DMS79 treated with DMSO at 0.1 percent for 48 hours (cell line): ENCODE data around the gene TMED10.
"Not testable (repeated sequence)": the region's sequence is repeated elsewhere in the genome, so short reads cannot be mapped to it uniquely, and the experiment has no call there.

ENCODE experiments used
- DNase-seq: peaks from one replicate; lab custom pipeline; 2025; lab: John Stamatoyannopoulos, UW

The TMED10 gene

GRCh38 chr14:75190023-75190422, 13.6 kb upstream of the TMED10 start:
- DNase-seq = no peak

GRCh38 chr14:75188520-75189268, 12.3 kb upstream of the TMED10 start:
- DNase-seq = no peak

DNA sequence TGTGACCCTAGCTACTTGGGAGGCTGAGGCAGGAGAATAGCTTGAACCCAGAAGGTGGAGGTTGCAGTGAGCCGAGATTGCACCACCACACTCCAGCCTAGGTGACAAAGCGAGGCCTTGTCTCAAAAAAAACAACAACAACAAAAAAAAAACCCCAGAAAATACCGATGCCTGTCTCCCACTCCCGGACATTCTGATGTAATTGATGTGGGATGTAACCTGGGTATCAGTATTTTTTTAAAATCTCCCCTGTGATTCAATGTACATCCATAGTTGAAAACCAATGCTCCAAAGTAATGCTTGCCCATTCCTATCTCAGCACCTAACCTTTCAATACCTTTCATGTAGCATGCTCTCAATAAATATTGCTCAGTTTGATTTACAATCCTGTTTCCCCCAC, 11.7 kb upstream of the TMED10 start:
- no peak for DNase-seq

GRCh38 chr14:75186953-75187352, 10.5 kb upstream of the TMED10 start:
- DNase-seq = no peak

GRCh38 chr14:75185251-75186040, 9.0 kb upstream of the TMED10 start:
- DNase-seq = no peak

GRCh38 chr14:75184492-75184891, 8.1 kb upstream of the TMED10 start:
- no peak for DNase-seq

DNA sequence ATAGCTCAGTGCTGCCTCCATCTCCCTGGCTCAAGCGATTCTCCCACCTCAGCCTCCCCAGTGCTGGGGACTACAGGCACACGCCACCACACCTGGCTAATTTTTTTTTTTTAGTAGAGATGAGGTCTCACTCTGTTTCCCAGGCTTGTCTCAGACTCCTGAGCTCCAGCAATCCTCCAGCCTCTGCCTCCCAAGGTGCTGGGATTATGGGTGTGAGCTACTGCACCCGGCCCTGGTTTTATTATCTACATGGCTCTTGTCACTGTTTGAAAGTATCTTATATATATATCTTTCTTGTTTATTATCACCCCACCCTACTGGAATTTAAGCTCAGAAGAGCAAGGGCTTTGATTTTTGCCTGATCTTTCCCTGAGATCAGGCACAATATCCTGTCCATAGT, 7.6 kb upstream of the TMED10 start:
- DNase-seq = no peak

GRCh38 chr14:75183225-75183624, 6.8 kb upstream of the TMED10 start:
- no peak for DNase-seq

DNA sequence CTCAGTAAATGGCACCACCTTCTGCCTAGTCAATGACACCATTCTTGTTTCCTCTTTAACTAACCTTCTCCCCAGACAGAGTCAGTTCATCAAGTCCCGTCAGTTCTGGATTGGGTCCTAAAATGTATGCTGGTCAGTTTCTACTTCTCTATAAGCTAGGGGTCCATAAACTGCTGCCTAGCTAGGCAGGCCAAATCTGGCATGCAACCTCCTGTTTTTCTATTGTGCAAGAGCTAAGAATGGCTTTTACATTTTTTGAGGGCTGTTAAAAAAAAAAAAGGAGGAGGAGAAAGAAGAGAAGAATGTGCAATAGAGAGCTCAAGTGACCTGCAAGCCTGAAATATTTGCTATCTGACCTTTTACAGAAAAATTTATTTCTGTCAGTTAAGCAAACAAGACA, 6.4 kb upstream of the TMED10 start:
- no peak for DNase-seq

- DNase-seq = not testable (repeated sequence)
Measured at GRCh38 chr14:75182163-75182562, 5.8 kb upstream of the TMED10 start.

- no peak for DNase-seq
Measured at GRCh38 chr14:75181293-75182062, 5.1 kb upstream of the TMED10 start.

GRCh38 chr14:75175677-75176141, 703 bp downstream of the TMED10 start:
- DNase-seq = no peak

- DNase-seq = no peak
Measured at GRCh38 chr14:75174066-75174465, 2.3 kb downstream of the TMED10 start.

GRCh38 chr14:75170772-75171171, 5.6 kb downstream of the TMED10 start:
- DNase-seq = no peak

GRCh38 chr14:75168586-75169335, 7.7 kb downstream of the TMED10 start:
- DNase-seq = no peak

DNA sequence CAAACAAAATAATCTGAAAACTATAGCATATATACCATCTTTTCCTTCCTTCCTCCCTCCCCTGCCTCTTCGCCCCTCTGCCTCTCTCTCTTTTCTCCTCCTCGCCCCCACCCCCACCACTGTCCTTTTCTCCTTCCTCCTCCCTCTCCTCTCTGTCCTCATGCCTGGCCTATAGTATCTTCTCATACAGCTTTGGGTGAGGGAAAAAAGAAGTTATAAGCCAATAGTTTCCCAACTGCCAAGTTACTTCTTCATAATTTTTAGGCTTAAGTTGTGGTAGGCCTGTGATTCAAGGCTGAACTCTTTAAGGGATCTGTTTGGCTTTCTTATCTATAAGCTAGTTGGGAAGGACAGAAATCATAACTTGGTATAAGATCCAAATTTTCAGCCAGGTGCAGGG, 9.1 kb downstream of the TMED10 start:
- no peak for DNase-seq

DNA sequence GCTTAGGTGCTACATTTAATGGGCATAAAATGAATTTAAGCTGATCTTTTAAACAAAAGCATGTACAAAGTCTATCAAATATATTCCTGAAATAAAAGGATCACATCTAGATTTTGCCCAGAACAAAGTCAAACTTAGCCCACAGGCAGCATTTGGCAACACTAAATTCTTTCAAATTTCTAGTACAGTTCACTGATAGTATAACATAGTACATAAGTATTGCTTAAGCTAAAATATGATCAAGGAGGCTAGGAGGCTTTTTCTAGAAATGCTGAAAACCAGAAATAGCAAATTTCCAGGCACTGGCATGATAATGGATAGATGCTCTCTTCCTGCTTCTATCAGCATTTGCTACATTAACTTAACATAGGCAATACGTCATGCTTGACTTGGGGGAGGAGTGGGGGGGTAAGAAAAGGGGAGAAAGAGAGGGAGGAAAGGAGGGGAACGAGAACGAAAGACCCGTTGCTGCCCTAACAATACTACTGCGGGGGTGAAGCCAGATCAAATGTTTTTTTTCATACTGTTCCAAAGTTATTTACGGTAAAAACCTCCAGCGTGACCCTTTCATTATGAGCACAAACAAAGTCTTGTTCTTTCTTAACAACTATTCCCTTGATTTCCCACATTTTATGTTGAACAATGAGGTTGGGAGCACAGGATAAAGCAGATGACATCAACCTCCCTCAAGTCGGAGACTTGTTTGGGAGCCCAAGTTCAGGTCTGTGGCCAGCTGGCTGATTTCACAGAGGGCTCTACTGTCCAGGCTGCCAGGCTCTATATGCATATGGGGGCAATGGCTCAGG, 10.6 kb downstream of the TMED10 start:
- DNase-seq = no peak

DNA sequence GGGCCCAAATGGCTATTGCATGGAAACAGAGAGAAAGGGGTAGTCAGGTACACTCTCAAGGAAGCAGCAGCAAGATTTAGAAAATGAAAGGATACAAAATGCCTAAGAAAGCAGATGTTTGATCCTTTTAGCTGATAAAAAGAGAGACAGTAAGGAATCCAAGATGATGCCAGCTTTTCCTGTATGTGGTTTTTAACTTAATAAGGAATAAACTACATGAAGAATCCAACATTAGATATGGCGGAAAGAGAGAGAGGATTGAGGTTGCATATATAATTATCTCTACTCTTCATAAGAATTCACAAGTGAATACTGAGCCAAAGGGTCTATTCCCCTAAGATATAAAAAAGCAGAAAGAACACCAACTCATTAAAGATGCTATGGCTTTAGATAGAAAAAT, 11.6 kb downstream of the TMED10 start:
- no peak for DNase-seq

GRCh38 chr14:75163677-75164076, 12.7 kb downstream of the TMED10 start:
- no peak for DNase-seq

DNA sequence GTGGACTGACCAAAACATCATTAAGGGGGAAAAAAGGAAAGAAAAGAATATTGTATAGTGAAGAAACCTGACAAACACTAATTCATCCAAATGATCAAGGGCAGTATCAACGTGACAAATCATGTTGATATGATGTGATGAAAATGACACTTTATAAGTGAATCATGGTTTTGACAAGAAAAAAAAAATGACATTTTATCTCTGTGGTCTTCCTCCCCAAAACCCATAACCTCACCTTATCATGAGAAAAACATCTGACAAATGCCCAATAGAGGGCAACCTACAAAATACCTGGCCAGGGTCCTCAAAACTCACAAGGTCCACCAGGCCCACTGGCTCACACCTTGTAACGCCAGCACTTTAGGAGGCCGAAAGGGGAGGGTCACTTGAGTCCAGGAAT, 13.8 kb downstream of the TMED10 start:
- DNase-seq = no peak
